HG03432 (cell line): ENCODE measurements around the gene PPM1H.

Experiments
- ATAC-seq: cut with Tn5 transposase; IDR thresholded peaks from one replicate; pipeline ENCODE4 v1.9.1; 2021; ENCODE audit warnings: mild to moderate bottlenecking, moderate library complexity; ENCODE audit not compliant: unreplicated experiment

Gene PPM1H

GRCh38 chr12:62801796-62802195 is 133.2 kb downstream of the PPM1H start:
- ATAC-seq = no peak

GRCh38 chr12:62800707-62801400 is 134.1 kb downstream of the PPM1H start:
- no peak for ATAC-seq

- ATAC-seq = peak; percentile 63
These were observed 135.1 kb downstream of the PPM1H start for GRCh38 chr12:62799766-62800406.

- ATAC-seq = peak; percentile 90
These were observed 135.7 kb downstream of the PPM1H start for GRCh38 chr12:62799126-62799736.

- ATAC-seq = no peak
These were observed 140.7 kb downstream of the PPM1H start for GRCh38 chr12:62794218-62794583.

GRCh38 chr12:62793256-62794217 is 141.4 kb downstream of the PPM1H start:
- ATAC-seq = peak; percentile 71

GRCh38 chr12:62792236-62792870 is 142.6 kb downstream of the PPM1H start:
- ATAC-seq = no peak

- ATAC-seq = no peak
These were observed 145.1 kb downstream of the PPM1H start for GRCh38 chr12:62789851-62790250.

- ATAC-seq = no peak
These were observed 147.3 kb downstream of the PPM1H start for GRCh38 chr12:62787611-62788010.

GRCh38 chr12:62787023-62787422 is 147.9 kb downstream of the PPM1H start:
- ATAC-seq = no peak

- ATAC-seq = no peak
These were observed 148.9 kb downstream of the PPM1H start for GRCh38 chr12:62785941-62786559.

GRCh38 chr12:62784576-62784975 is 150.4 kb downstream of the PPM1H start:
- ATAC-seq = no peak

GRCh38 chr12:62783881-62784280 is 151.1 kb downstream of the PPM1H start:
- no peak for ATAC-seq

- ATAC-seq = no peak
These were observed 153.6 kb downstream of the PPM1H start for GRCh38 chr12:62781136-62781880.

GRCh38 chr12:62779488-62779887 is 155.5 kb downstream of the PPM1H start:
- ATAC-seq = no peak

GRCh38 chr12:62778187-62778586 is 156.8 kb downstream of the PPM1H start:
- no peak for ATAC-seq

- ATAC-seq = no peak
These were observed 158.0 kb downstream of the PPM1H start for GRCh38 chr12:62776997-62777396.

- no peak for ATAC-seq
These were observed 158.4 kb downstream of the PPM1H start for GRCh38 chr12:62776575-62776974.

- no peak for ATAC-seq
These were observed 160.2 kb downstream of the PPM1H start for GRCh38 chr12:62774794-62775193.
